ENCODE data around the gene UBE2R2.

DNA sequence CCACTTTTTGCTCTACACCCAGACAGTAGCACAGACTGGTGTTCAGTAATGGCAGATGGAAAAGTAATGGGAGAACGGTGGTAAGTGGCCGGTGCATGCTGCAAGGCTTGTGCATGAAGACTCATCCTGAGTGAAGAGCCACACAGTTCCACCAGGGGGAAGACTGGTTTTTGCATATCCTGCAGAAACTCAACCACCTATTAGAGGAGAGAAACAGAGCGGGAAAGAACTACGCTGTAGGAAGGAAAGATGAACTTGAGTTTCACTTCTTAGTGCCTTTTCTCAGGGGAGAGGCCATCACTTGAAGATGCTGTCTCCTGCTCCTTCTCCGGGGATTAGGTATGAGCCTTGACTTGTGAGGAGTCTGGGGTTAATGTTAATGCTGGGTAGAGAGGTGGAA is 31.0 kb upstream of the UBE2R2 start:
- no peak for TF ChIP-seq SIN3A (IDR thresholded peaks at IDR 0.05; ENCODE audit: borderline replicate concordance, insufficient read depth, low read length)
- TF ChIP-seq, protein P1, sequence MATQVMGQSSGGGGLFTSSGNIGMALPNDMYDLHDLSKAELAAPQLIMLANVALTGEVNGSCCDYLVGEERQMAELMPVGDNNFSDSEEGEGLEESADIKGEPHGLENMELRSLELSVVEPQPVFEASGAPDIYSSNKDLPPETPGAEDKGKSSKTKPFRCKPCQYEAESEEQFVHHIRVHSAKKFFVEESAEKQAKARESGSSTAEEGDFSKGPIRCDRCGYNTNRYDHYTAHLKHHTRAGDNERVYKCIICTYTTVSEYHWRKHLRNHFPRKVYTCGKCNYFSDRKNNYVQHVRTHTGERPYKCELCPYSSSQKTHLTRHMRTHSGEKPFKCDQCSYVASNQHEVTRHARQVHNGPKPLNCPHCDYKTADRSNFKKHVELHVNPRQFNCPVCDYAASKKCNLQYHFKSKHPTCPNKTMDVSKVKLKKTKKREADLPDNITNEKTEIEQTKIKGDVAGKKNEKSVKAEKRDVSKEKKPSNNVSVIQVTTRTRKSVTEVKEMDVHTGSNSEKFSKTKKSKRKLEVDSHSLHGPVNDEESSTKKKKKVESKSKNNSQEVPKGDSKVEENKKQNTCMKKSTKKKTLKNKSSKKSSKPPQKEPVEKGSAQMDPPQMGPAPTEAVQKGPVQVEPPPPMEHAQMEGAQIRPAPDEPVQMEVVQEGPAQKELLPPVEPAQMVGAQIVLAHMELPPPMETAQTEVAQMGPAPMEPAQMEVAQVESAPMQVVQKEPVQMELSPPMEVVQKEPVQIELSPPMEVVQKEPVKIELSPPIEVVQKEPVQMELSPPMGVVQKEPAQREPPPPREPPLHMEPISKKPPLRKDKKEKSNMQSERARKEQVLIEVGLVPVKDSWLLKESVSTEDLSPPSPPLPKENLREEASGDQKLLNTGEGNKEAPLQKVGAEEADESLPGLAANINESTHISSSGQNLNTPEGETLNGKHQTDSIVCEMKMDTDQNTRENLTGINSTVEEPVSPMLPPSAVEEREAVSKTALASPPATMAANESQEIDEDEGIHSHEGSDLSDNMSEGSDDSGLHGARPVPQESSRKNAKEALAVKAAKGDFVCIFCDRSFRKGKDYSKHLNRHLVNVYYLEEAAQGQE (IDR thresholded peaks at IDR 0.05; ENCODE audit: insufficient read depth in 1 of 2, low read depth in 2 of 2, low read length in 2 of 2): no peak
